DND-41 (cell line): ENCODE data around the gene IQCE.

Source experiments
- CTCF ChIP-seq: IDR thresholded peaks from 2 replicates; pipeline ENCODE4 v1.5.1; 2012; ENCODE audit warnings: borderline replicate concordance, low read length, moderate library complexity, mild to moderate bottlenecking; ENCODE audit not compliant: poor library complexity, severe bottlenecking; ENCODE audit errors: extremely low read depth
- EZH2 ChIP-seq: IDR thresholded peaks from 3 replicates; pipeline ENCODE4 v1.6.1; 2012; ENCODE audit warnings: borderline replicate concordance, low read depth, mild to moderate bottlenecking, moderate library complexity, low read length, inconsistent platforms; ENCODE audit not compliant: severe bottlenecking

- no peak for TF ChIP-seq CTCF
- no peak for TF ChIP-seq EZH2
Measured at GRCh38 chr7:2526659-2527504, 31.9 kb upstream of the IQCE start.
